ENCODE data around the gene ADCY5.

- TF ChIP-seq TAF1 (IDR thresholded peaks at IDR 0.05; ENCODE audit: borderline replicate concordance, low read depth, low read length), result no peak
- no peak for TF ChIP-seq POLR2A (IDR thresholded peaks at IDR 0.05; ENCODE audit: low read depth, low read length)
Measured at GRCh38 chr3:123399653-123400052, 49.2 kb downstream of the ADCY5 start.

Data from GM12892 (cell line).